Astrocyte (in vitro differentiated cells and primary cell): ENCODE results near the gene ATRNL1. TPM values are rescaled to one million over a fixed set of nuclear protein-coding genes. Genes with fewer than 3 reads are reported as not detected.

Experiments used
- DNase-seq: peaks from one replicate; pipeline ENCODE4 v3.0.0-alpha.2; 2010; ENCODE audit warnings: low read depth
- FAIRE-seq: peaks from 2 replicates; lab custom pipeline; 2011; peaks lifted over from hg19 to GRCh38; lab: Jason Lieb, UNC
- H2AFZ ChIP-seq: 2 replicates; pipeline ENCODE4 v1.6.0; 2012; ENCODE audit warnings: low read depth, low read length, inconsistent platforms
- H3K27ac ChIP-seq: 2 replicates; pipeline ENCODE4 v1.5.1; 2011; ENCODE audit warnings: low read depth, low read length, inconsistent platforms
- H3K27me3 ChIP-seq: 2 replicates; pipeline ENCODE4 v1.6.0; 2011; ENCODE audit warnings: low read length, inconsistent platforms; ENCODE audit not compliant: insufficient read depth
- H3K36me3 ChIP-seq: 2 replicates; pipeline ENCODE4 v1.5.1; 2011; ENCODE audit warnings: low read length, inconsistent platforms; ENCODE audit not compliant: insufficient read depth
- H3K4me1 ChIP-seq: 2 replicates; pipeline ENCODE4 v1.5.1; 2011; ENCODE audit warnings: low read length, inconsistent platforms; ENCODE audit not compliant: insufficient read depth
- H3K4me2 ChIP-seq: 2 replicates; pipeline ENCODE4 v1.6.0; 2012; ENCODE audit warnings: low read length, inconsistent platforms
- H3K4me3 ChIP-seq: 2 replicates; pipeline ENCODE4 v1.5.1; 2011; ENCODE audit warnings: low read depth, mild to moderate bottlenecking, low read length, inconsistent platforms; ENCODE audit not compliant: insufficient read depth
- H3K79me2 ChIP-seq: 2 replicates; pipeline ENCODE4 v1.6.0; 2012; ENCODE audit warnings: mild to moderate bottlenecking, low read length, inconsistent platforms; ENCODE audit not compliant: insufficient read depth
- H3K9ac ChIP-seq: 2 replicates; pipeline ENCODE4 v1.6.0; 2012; ENCODE audit warnings: mild to moderate bottlenecking, low read length, inconsistent platforms
- H3K9me3 ChIP-seq: 2 replicates; pipeline ENCODE4 v1.5.1; 2012; ENCODE audit warnings: low read depth, mild to moderate bottlenecking, low read length, inconsistent platforms; ENCODE audit not compliant: insufficient read depth
- H4K20me1 ChIP-seq: 2 replicates; pipeline ENCODE4 v1.6.0; 2012; ENCODE audit warnings: low read length, inconsistent platforms; ENCODE audit not compliant: insufficient read depth
- H3K27ac Mint-ChIP-seq: one replicate; pipeline ENCODE4 v1.8.0; 2021; ENCODE audit warnings: mild to moderate bottlenecking, mixed read lengths; ENCODE audit not compliant: unreplicated experiment
- H3K27me3 Mint-ChIP-seq: one replicate; pipeline ENCODE4 v1.8.0; 2021; ENCODE audit warnings: low read depth, mixed read lengths; ENCODE audit not compliant: unreplicated experiment
- H3K36me3 Mint-ChIP-seq: one replicate; pipeline ENCODE4 v1.8.0; 2021; ENCODE audit warnings: low read depth, mixed read lengths; ENCODE audit not compliant: unreplicated experiment
- H3K4me1 Mint-ChIP-seq: one replicate; pipeline ENCODE4 v1.8.0; 2021; ENCODE audit warnings: low read depth, mixed read lengths; ENCODE audit not compliant: unreplicated experiment
- H3K4me3 Mint-ChIP-seq: one replicate; pipeline ENCODE4 v1.8.0; 2021; ENCODE audit warnings: mild to moderate bottlenecking, moderate library complexity, mixed read lengths; ENCODE audit not compliant: unreplicated experiment
- H3K9me3 Mint-ChIP-seq: one replicate; pipeline ENCODE4 v1.8.0; 2021; ENCODE audit warnings: mild to moderate bottlenecking, mixed read lengths; ENCODE audit not compliant: unreplicated experiment
- CTCF ChIP-seq: IDR thresholded peaks from 2 replicates; pipeline ENCODE4 v1.5.1; 2011; ENCODE audit warnings: low read depth, mild to moderate bottlenecking, inconsistent platforms, low read length, moderate library complexity; ENCODE audit not compliant: insufficient read depth
- EZH2 ChIP-seq: IDR thresholded peaks from 2 replicates; pipeline ENCODE4 v1.6.1; 2012; ENCODE audit warnings: mild to moderate bottlenecking, low read length, inconsistent platforms; ENCODE audit not compliant: insufficient read depth
- total RNA-seq: library from RNA; stranded (reverse); gene quantifications from 2 replicates; pipeline ENCODE4 v1.2.1, GENCODE V29; 2021

Gene ATRNL1
- total RNA-seq, 1 donor from 2014 or later, result 17.5 TPM

- no peak for FAIRE-seq
Observed at GRCh38 chr10:115219203-115219602, 126.0 kb downstream of the ATRNL1 start.

GRCh38 chr10:115222039-115222438 is 128.9 kb downstream of the ATRNL1 start:
- Mint-ChIP-seq H3K9me3 (peaks cover 3% of the 10 kb centered on the region), H3K4me1 (no peaks in the 10 kb centered on the region), H3K4me3 (no peak overlapping the region), H3K36me3 (peaks cover 6% of the 10 kb centered on the region), H3K27ac (no peak overlapping the region), H3K27me3 (no peaks in the 10 kb centered on the region)
- no peak for DNase-seq
- H3K27ac ChIP-seq, result no peak overlapping the region
- H3K4me2 ChIP-seq, result no peak overlapping the region
- TF ChIP-seq CTCF, result no peak
- TF ChIP-seq EZH2, result no peak
- no peaks in the 10 kb centered on the region for H3K9me3 ChIP-seq
- no peak overlapping the region for H3K4me3 ChIP-seq
- no peaks in the 10 kb centered on the region for H3K36me3 ChIP-seq
- H4K20me1 ChIP-seq, result no peaks in the 10 kb centered on the region
- FAIRE-seq, result no peak
- H3K79me2 ChIP-seq, result no peaks in the 10 kb centered on the region
- no peak overlapping the region for H3K9ac ChIP-seq
- no peaks in the 10 kb centered on the region for H3K4me1 ChIP-seq
- H3K27me3 ChIP-seq, result no peaks in the 10 kb centered on the region
- no peak overlapping the region for H2AFZ ChIP-seq

More at GRCh38 chr10:115219203-115219602, 126.0 kb downstream of the ATRNL1 start:
- no peak overlapping the region for H3K9ac ChIP-seq
- H3K4me3 ChIP-seq, result no peak overlapping the region
- no peaks in the 10 kb centered on the region for H3K79me2 ChIP-seq
- H3K4me1 ChIP-seq, result no peaks in the 10 kb centered on the region
- DNase-seq, result no peak
- no peaks in the 10 kb centered on the region for H3K9me3 ChIP-seq
- no peaks in the 10 kb centered on the region for H4K20me1 ChIP-seq
- Mint-ChIP-seq H3K4me1 (no peaks in the 10 kb centered on the region), H3K36me3 (peaks cover 6% of the 10 kb centered on the region), H3K27me3 (no peaks in the 10 kb centered on the region), H3K27ac (no peak overlapping the region), H3K9me3 (peaks cover 1% of the 10 kb centered on the region), H3K4me3 (no peak overlapping the region)
- no peak for TF ChIP-seq EZH2
- TF ChIP-seq CTCF, result no peak
- H3K27ac ChIP-seq, result no peak overlapping the region
- no peaks in the 10 kb centered on the region for H3K36me3 ChIP-seq
- H3K4me2 ChIP-seq, result no peak overlapping the region
- H3K27me3 ChIP-seq, result no peaks in the 10 kb centered on the region
- H2AFZ ChIP-seq, result no peak overlapping the region

- no peaks in the 10 kb centered on the region for H3K27me3 Mint-ChIP-seq
- no peaks in the 10 kb centered on the region for H3K4me1 ChIP-seq
- no peak overlapping the region for H3K27ac Mint-ChIP-seq
- H2AFZ ChIP-seq, result no peak overlapping the region
- no peaks in the 10 kb centered on the region for H3K9me3 ChIP-seq
- H3K4me3 ChIP-seq, result no peak overlapping the region
- no peaks in the 10 kb centered on the region for H3K36me3 Mint-ChIP-seq
- DNase-seq, result no peak
- H3K27ac ChIP-seq, result no peak overlapping the region
- TF ChIP-seq EZH2 (no peak), CTCF (no peak)
- H3K79me2 ChIP-seq, result no peaks in the 10 kb centered on the region
- H4K20me1 ChIP-seq, result no peaks in the 10 kb centered on the region
- H3K9me3 Mint-ChIP-seq, result peaks cover 3% of the 10 kb centered on the region
- FAIRE-seq, result no peak
- H3K36me3 ChIP-seq, result no peaks in the 10 kb centered on the region
- H3K27me3 ChIP-seq, result no peaks in the 10 kb centered on the region
- H3K4me3 Mint-ChIP-seq, result no peak overlapping the region
- no peak overlapping the region for H3K4me2 ChIP-seq
- H3K9ac ChIP-seq, result no peak overlapping the region
- H3K4me1 Mint-ChIP-seq, result no peaks in the 10 kb centered on the region
Observed at GRCh38 chr10:115239761-115240160, 146.6 kb downstream of the ATRNL1 start.
